K562 (cell line): Measurements from ENCODE around the gene CPLX1. TPM values are rescaled to one million over a fixed set of nuclear protein-coding genes. Genes with fewer than 3 reads are reported as not detected.
A peak's percentile ranks its signal among the peaks of the same experiment; 100 is the strongest.

Experiments
- ATAC-seq: fragments of 200-7000 bp; cut with Tn5 transposase; 3 replicates; pipeline ENCODE4 v1.9.1; 2020; ENCODE audit warnings: moderate library complexity
- BruUV-seq: library from RNA; stranded (reverse); fragments of 400-500 nt; replicated peaks from 2 replicates; lab custom pipeline; 2021; lab: Mats Ljungman, UMichigan
- CTCF ChIA-PET: fragments of 300-600 bp; formaldehyde crosslinking; extraction: SDS; loops from one replicate; lab custom pipeline; 2021; ENCODE audit warnings: low intra/inter-chr PET ratio; lab: Yijun Ruan, JAX
- POLR2A ChIA-PET: fragments of 300-600, 350-650 bp; sonication (Branson Sonifier 250); formaldehyde crosslinking; extraction: SDS; loops from one replicate; lab custom pipeline; 2021; ENCODE audit warnings: antibody characterized with exemption, inconsistent platforms; lab: Yijun Ruan, JAX
- DNase-seq, 4 experiments: peaks; one replicate each; pipeline versions ENCODE4 v3.0.0 to v3.0.0-alpha.2; 2011 to 2018; ENCODE audit warnings: low spot score in 3 of 4, mixed read lengths in 3 of 4; ENCODE audit errors: extremely low read depth in 1 of 4
- FAIRE-seq: peaks from 2 replicates; lab custom pipeline; 2011; peaks lifted over from hg19 to GRCh38; lab: Jason Lieb, UNC
- H2AFZ ChIP-seq: 2 replicates; pipeline ENCODE4 v1.6.0; 2011; ENCODE audit warnings: low read depth, low read length, control low read depth, inconsistent platforms
- H3K27ac ChIP-seq: fragments of 200-600 bp; 3 replicates; pipeline ENCODE4 v1.8.0; 2011; ENCODE audit warnings: low read depth, mild to moderate bottlenecking, control low read depth, inconsistent platforms, low read length, moderate library complexity, mixed read lengths; ENCODE audit errors: extremely low read depth
- H3K27me3 ChIP-seq, 2 experiments: fragments of 300-600 bp in 1 of 2; 2 replicates in 1 of 2; 3 replicates in 1 of 2; pipeline versions ENCODE4 v1.6.0 to v1.8.0; 2011; ENCODE audit warnings: inconsistent platforms in 2 of 2, low read length in 2 of 2, mild to moderate bottlenecking in 1 of 2, mixed read lengths in 1 of 2, moderate library complexity in 1 of 2; ENCODE audit not compliant: control insufficient read depth in 2 of 2, insufficient read depth in 2 of 2
- H3K36me3 ChIP-seq: fragments of 300-600 bp; 3 replicates; pipeline ENCODE4 v1.8.0; 2011; ENCODE audit warnings: mild to moderate bottlenecking, low read length, inconsistent platforms; ENCODE audit not compliant: control insufficient read depth, insufficient read depth
- H3K4me1 ChIP-seq, 2 experiments: fragments of 200-600 bp in 1 of 2; replicated peaks in 1 of 2; 2 replicates in 1 of 2; 3 replicates in 1 of 2; pipeline versions ENCODE4 v1.5.1 to v1.8.0; 2011; ENCODE audit warnings: inconsistent platforms in 2 of 2, low read length in 2 of 2, mild to moderate bottlenecking in 1 of 2, mixed read lengths in 1 of 2, moderate library complexity in 1 of 2; ENCODE audit not compliant: control insufficient read depth in 2 of 2, insufficient read depth in 2 of 2
- H3K4me2 ChIP-seq: 2 replicates; pipeline ENCODE4 v1.6.1; 2011; ENCODE audit warnings: low read length, control low read depth, inconsistent platforms, mixed read lengths; ENCODE audit not compliant: insufficient read depth
- H3K4me3 ChIP-seq: fragments of 200-600 bp; sonication (generic), shearing (Covaris generic); 2 replicates; pipeline ENCODE4 v1.5.1; 2016; ENCODE audit warnings: control low read depth, inconsistent platforms
- H3K79me2 ChIP-seq: fragments of 200-600 bp; 3 replicates; pipeline ENCODE4 v1.8.0; 2011; ENCODE audit warnings: low read length, inconsistent platforms; ENCODE audit not compliant: control insufficient read depth, insufficient read depth
- H3K9ac ChIP-seq, 2 experiments: 2 replicates each; pipeline versions ENCODE4 v1.6.0 to v1.6.1; 2011; ENCODE audit warnings: low read depth in 2 of 2, low read length in 2 of 2, control low read depth in 1 of 2, inconsistent platforms in 1 of 2, mild to moderate bottlenecking in 1 of 2, mixed read lengths in 1 of 2; ENCODE audit not compliant: insufficient read depth in 1 of 2
- H3K9me1 ChIP-seq: one replicate; pipeline ENCODE4 v1.6.0; 2011; ENCODE audit warnings: inconsistent platforms, mild to moderate bottlenecking, low read length, moderate library complexity; ENCODE audit not compliant: control insufficient read depth, insufficient read depth
- H3K9me3 ChIP-seq: replicated peaks from 2 replicates; pipeline ENCODE4 v1.5.1; 2011; ENCODE audit warnings: low read depth, low read length, inconsistent platforms; ENCODE audit not compliant: control insufficient read depth, insufficient read depth
- H4K20me1 ChIP-seq: replicated peaks from 2 replicates; pipeline ENCODE4 v1.6.1; 2011; ENCODE audit warnings: low read length, inconsistent platforms, mixed read lengths; ENCODE audit not compliant: control insufficient read depth, insufficient read depth
- ADNP ChIP-seq: fragments of 200-800 bp; sonication (Bioruptor generic); IDR thresholded peaks from 2 replicates; pipeline ENCODE4 v1.6.1; 2016; ENCODE audit warnings: missing genetic modification characterization, missing compliant biosample characterization
- BMI1 ChIP-seq: fragments of 150-350 bp; IDR thresholded peaks from 2 replicates; pipeline ENCODE4 v1.6.1; 2014; ENCODE audit warnings: low read length
- ELF4 ChIP-seq: fragments of 450-650 bp; formaldehyde crosslinking; IDR thresholded peaks from 2 replicates; pipeline ENCODE4 v1.4.0; 2022; ENCODE audit warnings: missing genetic modification characterization
- GABPB2 ChIP-seq: fragments of 250-450 bp; sonication (Bioruptor Pico); conservative IDR thresholded peaks from 2 replicates; pipeline ENCODE4 v1.5.1; 2021; ENCODE audit warnings: mild to moderate bottlenecking
- LARP7 ChIP-seq: fragments of 450-650 bp; IDR thresholded peaks from 2 replicates; pipeline ENCODE4 v1.6.1; 2016
- NR2F6 ChIP-seq: fragments of 450-650 bp; formaldehyde crosslinking; IDR thresholded peaks from 2 replicates; pipeline ENCODE4 v1.4.0; 2020; ENCODE audit warnings: mild to moderate bottlenecking
- XRCC4 ChIP-seq: IDR thresholded peaks from one replicate; pipeline ENCODE4 v1.6.1; 2011; ENCODE audit not compliant: insufficient read depth, insufficient read length; ENCODE audit errors: extremely low read depth
- ZNF143 ChIP-seq: sonication (generic); formaldehyde crosslinking; IDR thresholded peaks from 2 replicates; pipeline ENCODE4 v1.9.0; 2022; ENCODE audit warnings: mild to moderate bottlenecking, missing genetic modification reagents
- ZNF445 ChIP-seq: fragments of 250-450 bp; sonication (Bioruptor Pico); IDR thresholded peaks from 2 replicates; pipeline ENCODE4 v1.4.0; 2020; ENCODE audit warnings: low read depth, mild to moderate bottlenecking, moderate library complexity
- ZNF586 ChIP-seq: fragments of 450-650 bp; formaldehyde crosslinking; conservative IDR thresholded peaks from 2 replicates; pipeline ENCODE4 v1.4.0; 2020; ENCODE audit warnings: mild to moderate bottlenecking, moderate library complexity
- WGBS: fragments of 100-300 bp; shearing (Covaris generic); methylation state at CpG from one replicate; pipeline ENCODE4 v1.1.6; 2016; ENCODE audit warnings: low coverage, mixed read lengths; ENCODE audit not compliant: insufficient coverage; ENCODE audit errors: missing lambda C conversion rate; 5-methylcytosine and 5-hydroxymethylcytosine counted together
- in situ Hi-C: fragments of 300-500 bp; cut with MboI; formaldehyde crosslinking; loops from 4 replicates; pipeline ENCODE4 v1.15.0; 2018; ENCODE audit warnings: inconsistent platforms, mixed read lengths
- intact Hi-C: fragments of 100-400 bp; cut with micrococcal nuclease; formaldehyde crosslinking; loops from 2 replicates; pipeline ENCODE4 v1.14.2; 2022
- polyA plus RNA-seq, 8 experiments: library from polyadenylated mRNA; depleted of rRNA in 4 of 8; stranded (reverse) in 5 of 8; unstranded in 3 of 8; fragments of >200 nt; fragmentation: Nextera tagmentation in 2 of 8; fragmentation: Illumina TruSeq in 1 of 8; extraction: Ambion mirVana in 2 of 8; extraction: Trizol in 1 of 8; gene quantifications; 2 replicates each; pipeline versions ENCODE4 v1.2.1 to v1.2.3, GENCODE V29; 2011 to 2014; ENCODE audit warnings: inconsistent platforms in 1 of 8, missing spikeins in 1 of 8
- total RNA-seq, 7 experiments: library from RNA; depleted of rRNA in 6 of 7; stranded (reverse); fragments of >200 nt in 6 of 7; fragmentation: Illumina TruSeq in 2 of 7; extraction: Trizol in 2 of 7; gene quantifications; 2 replicates each; pipeline versions ENCODE4 v1.2.1 to v1.2.3, GENCODE V29; 2011 to 2021; ENCODE audit warnings: low replicate concordance in 1 of 7

CPLX1 gene
- total and polyA plus RNA-seq, 9 of the 15 experiments (the other 6 are each of a cell fraction or from before 2014, with no cell fraction given): 0.03 to 3.3 (median 0.17) TPM; not detected in 2

- no peak for ATAC-seq
- TF ChIP-seq NR2F6 (no peak), ZNF445 (CRISPR knock-in tag) (no peak), ZNF586 (CRISPR knock-in tag) (no peak), BMI1 (no peak), ZNF143 (CRISPR knock-in tag) (no peak), GABPB2 (CRISPR knock-in tag) (no peak), ELF4 (CRISPR knock-in tag) (no peak), XRCC4 (no peak), LARP7 (no peak), ADNP (tag) (no peak)
- BruUV-seq: no TSS peak
- Histone ChIP-seq H3K27me3 (peaks cover 16 to 52% of the 10 kb centered on the region in 2 experiments; a peak in 4 of 5 replicates), H3K4me3 (no peak overlapping the region), H3K27ac (no peak overlapping the region), H3K9me3 (0 out of 2 replicates have a peak, but pooled peaks cover 1% of the 10 kb centered on the region), H2AFZ (no peak overlapping the region), H3K4me1 (peaks cover 0 to 57% of the 10 kb centered on the region in 2 experiments; a peak in 3 of 5 replicates), H3K9me1 (no peaks in the 10 kb centered on the region), H3K79me2 (no peaks in the 10 kb centered on the region), H3K9ac (peak overlapping the region in 1 of 2 experiments; percentile 27; a peak in 1 of 4 replicates), H3K36me3 (no peaks in the 10 kb centered on the region), H4K20me1 (no peaks in the 10 kb centered on the region), H3K4me2 (no peak overlapping the region)
- no peak for DNase-seq
- no peak for FAIRE-seq
- in situ Hi-C loops: no loop called here
- WGBS: 8% methylated on average over 5 of the region's 6 CpGs
- ChIA-PET CTCF (no interaction called here), POLR2A (interaction anchor here (0.7 kb wide), 1 partner anchor 518 kb away, joined by 3 read pairs; the partner anchor contains the start of gene UVSSA)
- intact Hi-C loops: no loop called here
These were observed 3.4 kb upstream of the CPLX1 start for GRCh38 chr4:829291-829690.
